GM20000 (cell line): Measurements from ENCODE around the gene SEMA3B.
"Not testable (repeated sequence)": the region's sequence is repeated elsewhere in the genome, so short reads cannot be mapped to it uniquely, and the experiment has no call there.

ENCODE experiments used
- DNase-seq: peaks from one replicate; pipeline ENCODE4 v3.0.0; 2012; ENCODE audit warnings: low spot score
- TF ChIP-seq, protein P1 (sequence below): IDR thresholded peaks from 2 replicates; pipeline ENCODE4 v1.5.1; 2012; ENCODE audit warnings: mild to moderate bottlenecking, control low read depth; ENCODE audit errors: extremely low read depth, missing control alignments

The SEMA3B gene

GRCh38 chr3:50304601-50305000 is 35.7 kb downstream of the SEMA3B start:
- TF ChIP-seq, protein P1, sequence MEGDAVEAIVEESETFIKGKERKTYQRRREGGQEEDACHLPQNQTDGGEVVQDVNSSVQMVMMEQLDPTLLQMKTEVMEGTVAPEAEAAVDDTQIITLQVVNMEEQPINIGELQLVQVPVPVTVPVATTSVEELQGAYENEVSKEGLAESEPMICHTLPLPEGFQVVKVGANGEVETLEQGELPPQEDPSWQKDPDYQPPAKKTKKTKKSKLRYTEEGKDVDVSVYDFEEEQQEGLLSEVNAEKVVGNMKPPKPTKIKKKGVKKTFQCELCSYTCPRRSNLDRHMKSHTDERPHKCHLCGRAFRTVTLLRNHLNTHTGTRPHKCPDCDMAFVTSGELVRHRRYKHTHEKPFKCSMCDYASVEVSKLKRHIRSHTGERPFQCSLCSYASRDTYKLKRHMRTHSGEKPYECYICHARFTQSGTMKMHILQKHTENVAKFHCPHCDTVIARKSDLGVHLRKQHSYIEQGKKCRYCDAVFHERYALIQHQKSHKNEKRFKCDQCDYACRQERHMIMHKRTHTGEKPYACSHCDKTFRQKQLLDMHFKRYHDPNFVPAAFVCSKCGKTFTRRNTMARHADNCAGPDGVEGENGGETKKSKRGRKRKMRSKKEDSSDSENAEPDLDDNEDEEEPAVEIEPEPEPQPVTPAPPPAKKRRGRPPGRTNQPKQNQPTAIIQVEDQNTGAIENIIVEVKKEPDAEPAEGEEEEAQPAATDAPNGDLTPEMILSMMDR: no peak
- no peak for DNase-seq

DNA sequence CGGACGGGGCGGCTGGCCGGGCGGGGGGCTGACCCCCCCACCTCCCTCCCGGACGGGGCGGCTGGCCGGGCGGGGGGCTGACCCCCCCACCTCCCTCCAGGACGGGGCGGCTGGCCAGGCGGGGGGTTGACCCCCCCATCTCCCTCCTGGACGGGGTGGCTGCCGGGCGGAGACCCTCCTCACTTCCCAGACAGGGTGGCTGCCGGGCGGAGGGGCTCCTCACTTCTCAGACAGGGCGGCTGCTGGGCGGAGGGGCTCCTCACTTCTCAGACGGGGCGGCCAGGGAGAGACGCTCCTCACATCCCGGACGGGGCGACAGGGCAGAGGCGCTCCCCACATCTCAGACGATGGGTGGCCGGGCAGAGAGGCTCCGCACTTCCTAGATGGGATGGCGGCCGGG is 43.1 kb downstream of the SEMA3B start:
- DNase-seq: not testable (repeated sequence)

DNA sequence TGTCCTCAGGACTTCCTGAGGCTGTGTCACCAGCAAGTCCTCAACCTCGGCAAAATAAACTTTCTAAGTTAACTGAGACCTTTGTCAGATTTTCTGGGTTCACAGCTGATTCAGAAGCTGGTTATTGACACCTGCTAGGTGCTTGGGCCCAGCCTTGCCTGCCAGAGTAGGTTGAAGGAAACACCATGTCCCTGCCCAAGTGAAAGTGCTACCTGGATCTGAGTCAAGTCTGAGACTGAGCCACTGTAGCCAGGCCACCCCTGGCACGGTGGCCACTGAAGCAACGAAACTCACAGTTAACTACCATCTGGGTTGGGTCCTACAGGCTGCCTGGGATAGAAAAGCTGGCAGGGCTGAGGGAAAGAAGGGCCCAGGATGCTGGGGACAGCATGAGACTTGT is 45.4 kb downstream of the SEMA3B start:
- TF ChIP-seq, protein P1: no peak
- no peak for DNase-seq

- no peak for DNase-seq
- TF ChIP-seq, protein P1: no peak
Measured at GRCh38 chr3:50314816-50315215, 45.9 kb downstream of the SEMA3B start.

DNA sequence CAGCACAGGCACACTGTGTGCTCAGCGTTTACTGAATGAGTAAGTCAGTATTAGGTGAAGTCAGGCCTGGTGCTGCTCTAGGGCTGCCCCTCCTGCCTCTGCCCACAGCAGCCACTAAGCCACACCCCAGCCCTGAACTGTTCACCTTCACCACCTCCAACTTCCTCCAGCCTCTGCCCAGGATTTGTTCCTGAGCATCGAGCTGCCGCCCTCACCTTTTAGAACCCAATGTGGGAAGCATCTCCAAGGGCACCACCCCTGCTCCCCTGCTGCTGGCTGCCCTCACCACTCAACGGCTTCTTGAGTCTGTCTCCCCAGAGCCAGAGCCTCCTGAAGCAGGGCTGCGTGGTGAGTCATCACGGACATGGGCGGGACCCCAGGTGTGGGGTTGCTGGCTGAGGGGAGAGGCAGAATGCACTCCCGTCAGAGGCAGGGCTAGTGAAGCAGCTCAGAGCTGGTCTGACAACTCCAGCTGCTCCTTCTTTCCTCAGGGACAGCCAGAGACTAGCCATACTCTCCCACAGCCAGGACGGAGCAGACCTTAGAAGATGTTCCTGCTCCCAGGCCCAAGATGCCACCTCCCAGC is 47.8 kb downstream of the SEMA3B start:
- TF ChIP-seq, protein P1: no peak
- no peak for DNase-seq

DNA sequence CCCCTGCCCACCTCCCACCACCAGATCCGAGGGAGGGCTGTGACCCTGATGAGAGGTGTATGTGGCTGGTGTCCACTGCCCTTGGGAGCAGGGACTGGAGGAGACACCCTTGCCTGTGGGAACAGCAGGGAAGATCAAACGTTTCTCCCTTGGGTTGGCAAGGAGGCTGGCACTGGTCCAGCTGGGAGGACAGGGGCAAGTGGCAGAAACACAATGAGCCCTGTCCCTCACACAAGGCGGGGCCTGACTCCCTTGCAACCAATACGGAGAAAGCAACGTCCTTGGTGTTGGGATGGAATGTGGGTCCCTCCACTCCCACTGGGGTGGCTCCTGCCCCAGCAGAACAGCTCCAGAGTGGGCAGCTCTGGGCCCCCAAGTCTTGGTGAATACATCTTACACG is 48.4 kb downstream of the SEMA3B start:
- no peak for DNase-seq
- TF ChIP-seq, protein P1: no peak

GRCh38 chr3:50318163-50318562 is 49.2 kb downstream of the SEMA3B start:
- TF ChIP-seq, protein P1: no peak
- no peak for DNase-seq

- DNase-seq: no peak
- TF ChIP-seq, protein P1: no peak
Measured at GRCh38 chr3:50318615-50319014, 49.7 kb downstream of the SEMA3B start.
